Left kidney (tissue), 2 donors: Measurements from ENCODE around the gene SVOP. TPM values are rescaled to one million over a fixed set of nuclear protein-coding genes. Genes with fewer than 3 reads are reported as not detected.
"Not testable (repeated sequence)": the region's sequence is repeated elsewhere in the genome, so short reads cannot be mapped to it uniquely, and the experiment has no call there.

Source experiments
- DNase-seq: peaks from one replicate; pipeline ENCODE4 v3.0.0-alpha.2; 2013
- polyA plus RNA-seq: library from polyadenylated mRNA; unstranded; fragments of 120-200 nt; gene quantifications from one replicate; pipeline ENCODE4 v1.2.1, GENCODE V29; 2013; ENCODE audit not compliant: insufficient read length

The SVOP gene
- polyA plus RNA-seq, 1 donor, result 0.10 TPM

DNA sequence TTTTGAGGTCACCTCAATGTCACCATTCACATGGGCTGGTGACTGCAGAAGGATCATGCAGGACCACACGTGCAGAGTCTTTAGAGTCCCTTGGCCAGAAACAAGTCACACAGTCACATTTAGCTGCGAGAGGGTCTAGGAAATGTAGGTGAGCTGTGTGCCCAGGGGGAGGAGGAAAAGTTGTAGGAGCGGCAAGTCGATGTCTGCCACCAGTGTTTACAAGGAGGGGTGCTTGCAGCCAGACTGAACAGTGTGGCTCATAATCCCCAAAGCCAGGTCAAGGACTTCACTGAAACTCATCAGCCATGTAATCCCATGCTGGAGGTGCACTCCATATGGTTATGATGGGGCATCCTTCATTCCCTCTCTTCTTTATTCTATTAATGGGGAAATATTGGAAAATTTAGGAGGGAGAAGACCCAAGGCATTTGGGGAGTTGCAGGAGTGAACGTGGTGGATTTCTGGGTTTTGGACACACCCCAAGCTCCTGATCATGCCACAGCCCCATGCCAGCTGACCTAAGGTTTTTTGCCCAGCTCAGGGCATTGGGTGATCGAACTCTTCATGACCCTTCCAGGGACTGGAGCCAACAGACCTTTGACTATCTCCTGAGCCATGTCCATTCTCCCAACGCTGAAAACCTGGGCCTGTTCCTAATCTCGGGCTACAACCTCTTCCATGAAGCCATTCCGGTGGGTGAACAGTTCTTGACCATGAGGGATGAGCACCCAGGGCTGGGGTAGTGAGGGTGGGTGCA lies 133.8 kb downstream of the SVOP start:
- no peak for DNase-seq

- DNase-seq, result no peak
Observed at GRCh38 chr12:108884116-108885012, 136.5 kb downstream of the SVOP start.

- no peak for DNase-seq
Observed at GRCh38 chr12:108881953-108882352, 138.9 kb downstream of the SVOP start.

GRCh38 chr12:108879615-108880254 lies 141.1 kb downstream of the SVOP start, which contains the start of gene DAO:
Gene DAO, plus strand, starts transcription at chr12:108880092. Its CDS starts 4,915 bp downstream, at chr12:108885007.
- DNase-seq, result no peak

- no peak for DNase-seq
Observed at GRCh38 chr12:108876550-108876949, 144.3 kb downstream of the SVOP start.

GRCh38 chr12:108875682-108876361 lies 145.0 kb downstream of the SVOP start:
- DNase-seq, result no peak

GRCh38 chr12:108875280-108875679 lies 145.6 kb downstream of the SVOP start:
- DNase-seq, result no peak

GRCh38 chr12:108868781-108869180 lies 152.1 kb downstream of the SVOP start:
- DNase-seq, result no peak

- not testable (repeated sequence) for DNase-seq
Observed at GRCh38 chr12:108866083-108866482, 154.8 kb downstream of the SVOP start.

DNA sequence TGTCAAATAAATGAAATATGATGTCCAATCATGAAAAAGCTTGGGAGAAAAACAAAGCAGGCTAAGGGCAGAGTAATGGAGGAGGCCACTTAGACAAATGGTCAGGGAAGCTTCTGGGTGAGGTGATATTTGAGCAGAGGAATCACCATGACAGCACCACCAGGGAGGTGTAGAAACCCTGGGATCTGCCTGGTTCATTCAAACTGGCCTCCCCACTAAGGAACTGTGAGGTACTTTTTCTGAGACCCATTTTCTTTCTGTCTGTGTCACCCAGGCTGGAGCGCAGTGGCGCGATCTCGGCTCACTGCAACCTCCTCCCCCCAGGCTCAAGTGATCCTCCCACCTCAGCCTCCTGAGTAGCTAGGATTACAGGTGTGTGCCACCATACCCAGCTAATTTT lies 155.7 kb downstream of the SVOP start:
- DNase-seq, result no peak

DNA sequence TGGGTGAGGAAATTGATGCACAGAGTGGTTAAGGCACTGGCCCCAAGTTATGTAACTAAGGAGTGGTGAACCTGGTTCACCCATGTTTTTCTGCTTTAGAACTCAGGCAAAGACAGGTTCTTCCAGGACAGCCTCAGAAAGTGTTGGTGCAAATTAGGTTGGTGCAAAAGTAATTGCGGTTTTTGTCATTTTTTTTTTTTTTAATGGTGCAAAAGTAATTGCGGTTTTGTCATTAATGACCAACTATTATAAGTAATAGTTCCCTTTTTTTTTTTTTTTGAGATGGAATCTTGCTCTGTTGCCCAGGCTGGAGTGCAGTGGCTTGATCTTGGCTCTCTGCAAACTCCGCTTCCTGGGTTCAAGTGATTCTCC lies 158.3 kb downstream of the SVOP start:
- no peak for DNase-seq

GRCh38 chr12:108861878-108862587 lies 158.8 kb downstream of the SVOP start:
- no peak for DNase-seq

GRCh38 chr12:108860443-108860842 lies 160.4 kb downstream of the SVOP start:
- DNase-seq, result no peak

- no peak for DNase-seq
Observed at GRCh38 chr12:108859923-108860291, 161.0 kb downstream of the SVOP start.

DNA sequence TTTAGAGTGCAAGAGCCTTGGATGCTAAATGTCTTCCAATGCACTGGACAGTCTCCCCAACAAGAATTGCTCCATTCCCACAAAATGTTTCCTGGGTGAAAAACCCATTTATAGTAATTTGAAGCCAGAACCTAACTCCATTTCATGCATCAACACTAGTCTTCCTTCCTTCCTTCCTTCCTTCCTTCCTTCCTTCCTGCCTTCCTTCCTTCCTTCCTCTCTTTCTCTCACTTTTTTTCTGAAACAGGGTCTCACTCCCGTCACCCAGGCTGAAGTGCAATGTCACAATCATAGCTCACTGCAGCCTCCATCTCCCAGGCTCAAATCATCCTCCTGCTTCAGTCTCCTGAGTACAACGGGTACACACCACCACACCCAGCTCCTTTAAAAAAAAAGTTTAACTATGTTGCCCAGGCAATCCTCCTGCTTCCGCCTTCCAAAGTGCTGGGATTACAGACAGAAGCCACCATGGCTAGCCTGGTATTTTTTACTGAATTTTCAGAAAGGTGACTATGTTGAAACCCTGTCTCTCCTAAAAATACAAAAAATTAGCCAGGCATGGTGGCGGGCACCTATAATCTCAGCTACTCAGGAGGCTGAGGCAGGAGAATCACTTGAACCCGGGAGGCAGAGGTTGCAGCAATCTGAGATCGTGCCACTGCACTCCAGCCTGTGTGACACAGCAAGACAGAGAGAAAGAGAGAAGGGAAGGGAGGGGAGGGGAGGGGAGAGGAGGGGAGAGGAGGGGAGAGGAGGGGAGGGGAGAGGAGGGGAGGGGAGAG lies 161.5 kb downstream of the SVOP start:
- DNase-seq, result not testable (repeated sequence)

DNA sequence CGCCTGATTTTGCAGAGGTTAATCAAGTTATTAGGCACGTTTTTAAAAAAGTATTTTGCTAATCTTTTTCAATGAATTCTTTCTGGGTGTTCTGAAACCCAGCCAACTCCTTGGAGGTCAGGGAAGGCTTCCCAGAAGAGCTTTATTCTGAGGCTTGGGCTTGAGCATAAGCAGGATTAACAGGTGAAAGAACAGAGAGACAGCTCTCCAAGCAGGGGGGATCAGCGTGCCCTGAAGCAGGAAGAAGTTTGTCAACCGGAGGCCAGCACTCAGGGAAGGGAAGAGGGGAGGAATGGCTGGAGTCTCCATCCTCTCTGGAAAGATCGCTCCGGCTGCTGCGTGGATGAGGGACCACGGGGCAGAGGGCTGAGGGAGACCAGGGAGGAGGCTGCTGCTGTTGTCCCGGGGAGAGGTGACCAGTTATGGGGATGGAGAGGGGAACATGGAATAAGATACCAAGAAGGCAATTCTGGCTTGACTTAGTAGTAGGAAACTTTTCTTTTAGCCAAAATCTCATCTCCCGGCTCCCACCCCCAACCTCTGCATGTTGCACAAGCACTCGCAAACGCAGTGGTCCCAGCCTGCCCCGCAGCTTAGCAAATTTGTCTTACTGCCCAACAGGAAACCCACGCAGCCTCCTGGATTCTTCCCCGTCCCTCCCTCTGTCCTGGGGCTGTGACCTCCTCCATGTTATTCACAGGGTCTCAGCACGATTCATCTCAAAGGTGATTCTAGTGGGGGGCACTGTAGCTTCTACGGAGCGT lies 162.4 kb downstream of the SVOP start:
- DNase-seq, result no peak
